Left ventricle myocardium inferior (tissue), 1 donor: ENCODE data around the gene RAB3GAP1. TPM values are rescaled to one million over a fixed set of nuclear protein-coding genes. Genes with fewer than 3 reads are reported as not detected.

ENCODE experiments used
- DNase-seq: peaks from one replicate; pipeline ENCODE4 v3.0.0-alpha.2; 2020
- H3K27ac ChIP-seq: fragments of 200-600 bp; replicated peaks from 2 replicates; pipeline ENCODE4 v1.8.0; 2021
- H3K27me3 ChIP-seq: fragments of 200-600 bp; 2 replicates; pipeline ENCODE4 v1.8.0; 2021; ENCODE audit warnings: low read depth
- H3K36me3 ChIP-seq: fragments of 200-600 bp; 2 replicates; pipeline ENCODE4 v1.8.0; 2021
- H3K4me1 ChIP-seq: fragments of 200-600 bp; 2 replicates; pipeline ENCODE4 v1.8.0; 2021
- H3K4me3 ChIP-seq: fragments of 200-600 bp; 2 replicates; pipeline ENCODE4 v1.8.0; 2021; ENCODE audit warnings: mild to moderate bottlenecking, moderate library complexity
- H3K9me3 ChIP-seq: fragments of 200-600 bp; replicated peaks from 2 replicates; pipeline ENCODE4 v1.8.0; 2021
- intact Hi-C: fragments of 100-400 bp; cut with micrococcal nuclease; formaldehyde crosslinking; loops from one replicate; pipeline ENCODE4 v1.11.0; 2022
- total RNA-seq: library from RNA; stranded (reverse); fragmentation: NEBNext Ultra II Directional; extraction: Animal tissue kit (Norgen Biotek cat#: 25700); gene quantifications from one replicate; pipeline ENCODE4 v1.2.1, GENCODE V29; 2021
- TF ChIP-seq, protein P1 (sequence below): fragments of 200-600 bp; IDR thresholded peaks from 2 replicates; pipeline ENCODE4 v1.8.0; 2021; ENCODE audit warnings: antibody characterized with exemption, mild to moderate bottlenecking, borderline replicate concordance
- donor health status: DM: no; HTN: yes; CAD: no; lungs with severe emphysema.

Gene RAB3GAP1
- total RNA-seq, 1 donor from 2014 or later, result 48.6 TPM

DNA sequence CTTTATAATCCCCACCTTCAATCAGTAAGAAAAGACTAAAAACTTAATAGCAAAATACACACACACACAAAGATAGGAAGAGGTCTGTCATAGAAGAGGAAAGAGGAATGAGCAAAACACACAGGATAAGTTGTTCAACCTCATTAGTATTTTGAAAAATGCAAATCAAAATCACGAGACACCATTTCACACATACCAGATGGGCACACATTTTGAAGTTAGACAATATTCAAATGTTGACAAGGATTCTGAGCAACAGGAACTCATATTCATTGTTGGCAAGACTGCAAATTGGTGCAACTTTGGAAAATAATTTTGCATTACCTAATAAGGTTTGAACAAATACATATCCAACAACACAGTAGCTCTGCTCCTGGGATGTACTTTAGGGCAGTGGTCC is 127.6 kb downstream of the RAB3GAP1 start:
- TF ChIP-seq, protein P1, sequence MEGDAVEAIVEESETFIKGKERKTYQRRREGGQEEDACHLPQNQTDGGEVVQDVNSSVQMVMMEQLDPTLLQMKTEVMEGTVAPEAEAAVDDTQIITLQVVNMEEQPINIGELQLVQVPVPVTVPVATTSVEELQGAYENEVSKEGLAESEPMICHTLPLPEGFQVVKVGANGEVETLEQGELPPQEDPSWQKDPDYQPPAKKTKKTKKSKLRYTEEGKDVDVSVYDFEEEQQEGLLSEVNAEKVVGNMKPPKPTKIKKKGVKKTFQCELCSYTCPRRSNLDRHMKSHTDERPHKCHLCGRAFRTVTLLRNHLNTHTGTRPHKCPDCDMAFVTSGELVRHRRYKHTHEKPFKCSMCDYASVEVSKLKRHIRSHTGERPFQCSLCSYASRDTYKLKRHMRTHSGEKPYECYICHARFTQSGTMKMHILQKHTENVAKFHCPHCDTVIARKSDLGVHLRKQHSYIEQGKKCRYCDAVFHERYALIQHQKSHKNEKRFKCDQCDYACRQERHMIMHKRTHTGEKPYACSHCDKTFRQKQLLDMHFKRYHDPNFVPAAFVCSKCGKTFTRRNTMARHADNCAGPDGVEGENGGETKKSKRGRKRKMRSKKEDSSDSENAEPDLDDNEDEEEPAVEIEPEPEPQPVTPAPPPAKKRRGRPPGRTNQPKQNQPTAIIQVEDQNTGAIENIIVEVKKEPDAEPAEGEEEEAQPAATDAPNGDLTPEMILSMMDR, result no peak
- H3K27ac ChIP-seq, result no peak overlapping the region

DNA sequence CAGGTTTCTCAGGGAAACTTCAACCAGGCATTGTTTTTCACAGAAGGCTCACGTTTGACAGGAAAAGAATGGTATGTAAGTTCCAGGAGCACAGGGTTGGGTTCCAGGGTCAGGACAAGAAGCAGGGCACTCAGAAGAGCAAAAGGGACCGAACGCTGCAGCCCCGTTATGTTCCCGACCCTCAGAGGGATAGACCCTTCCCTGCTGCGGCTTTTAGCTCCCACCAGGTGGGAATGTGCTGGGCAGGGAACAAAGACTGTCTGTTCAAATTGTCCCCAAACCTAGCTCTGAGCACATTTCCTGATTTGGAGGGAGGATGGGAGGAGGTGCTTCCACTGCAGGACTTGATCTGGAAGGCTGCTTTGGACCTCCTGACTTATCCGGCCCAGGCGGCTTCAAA is 130.1 kb downstream of the RAB3GAP1 start:
- Histone ChIP-seq H3K4me3 (no peak overlapping the region), H3K36me3 (peaks cover 7% of the 10 kb centered on the region), H3K27me3 (no peaks in the 10 kb centered on the region), H3K27ac (no peak overlapping the region), H3K4me1 (peaks cover 9% of the 10 kb centered on the region), H3K9me3 (peaks cover 5% of the 10 kb centered on the region)
- DNase-seq, result no peak
- TF ChIP-seq, protein P1, result no peak
- intact Hi-C loops, result no loop called here

More for the DNA sequence above, 127.6 kb downstream of the RAB3GAP1 start:
- intact Hi-C loops, result no loop called here
- Histone ChIP-seq H3K27me3 (no peaks in the 10 kb centered on the region), H3K9me3 (peaks cover 10% of the 10 kb centered on the region), H3K4me1 (no peaks in the 10 kb centered on the region), H3K36me3 (peaks cover 31% of the 10 kb centered on the region), H3K4me3 (no peak overlapping the region)
- no peak for DNase-seq

DNA sequence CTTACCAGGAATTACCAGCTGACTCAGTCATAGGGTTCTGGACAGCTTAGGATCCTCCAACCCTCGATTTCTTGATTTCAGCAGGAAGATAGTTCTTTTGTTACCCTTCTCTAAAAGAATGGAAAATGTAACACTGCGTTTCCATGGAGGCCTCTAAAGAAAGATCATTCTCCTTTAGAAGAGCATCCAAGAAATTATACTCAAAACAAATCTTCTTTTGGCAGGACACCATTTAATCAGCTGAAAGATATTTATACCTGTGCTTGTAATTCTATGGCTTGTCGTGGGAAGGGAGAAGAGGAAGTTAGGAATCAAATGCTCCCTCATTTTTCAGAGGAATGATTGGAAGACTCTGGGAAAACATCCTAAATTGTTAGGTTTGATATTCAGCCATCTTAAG is 130.5 kb downstream of the RAB3GAP1 start:
- DNase-seq, result no peak
- intact Hi-C loops, result no loop called here
- TF ChIP-seq, protein P1, result no peak
- Histone ChIP-seq H3K36me3 (peaks cover 3% of the 10 kb centered on the region), H3K4me3 (no peak overlapping the region), H3K27me3 (no peaks in the 10 kb centered on the region), H3K27ac (no peak overlapping the region), H3K4me1 (peaks cover 9% of the 10 kb centered on the region), H3K9me3 (peaks cover under 1% of the 10 kb centered on the region)

DNA sequence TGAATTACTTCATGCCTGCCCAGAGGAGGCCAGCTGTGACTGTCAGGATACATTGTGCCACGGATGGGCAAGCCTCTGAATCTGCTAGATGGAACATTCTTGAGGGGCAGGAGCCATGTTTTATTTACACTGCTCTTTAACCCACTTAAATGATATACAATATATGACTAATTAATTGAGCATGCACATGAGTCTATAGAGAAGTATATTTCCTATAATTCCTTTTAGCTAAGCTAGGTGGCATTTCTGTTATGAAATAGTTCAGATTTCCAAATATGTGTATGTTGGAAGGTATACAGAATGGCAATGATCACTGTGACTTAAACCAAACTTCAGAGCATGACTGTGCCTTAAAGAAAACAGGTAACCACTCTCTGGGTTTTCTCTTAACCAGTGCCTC is 131.7 kb downstream of the RAB3GAP1 start:
- H3K36me3 ChIP-seq, result no peaks in the 10 kb centered on the region
- no peak overlapping the region for H3K4me3 ChIP-seq
- intact Hi-C loops, result no loop called here
- DNase-seq, result no peak
- peaks cover 9% of the 10 kb centered on the region for H3K4me1 ChIP-seq
- H3K27me3 ChIP-seq, result no peaks in the 10 kb centered on the region
- TF ChIP-seq, protein P1, result no peak
- H3K9me3 ChIP-seq, result no peaks in the 10 kb centered on the region
- no peak overlapping the region for H3K27ac ChIP-seq

DNA sequence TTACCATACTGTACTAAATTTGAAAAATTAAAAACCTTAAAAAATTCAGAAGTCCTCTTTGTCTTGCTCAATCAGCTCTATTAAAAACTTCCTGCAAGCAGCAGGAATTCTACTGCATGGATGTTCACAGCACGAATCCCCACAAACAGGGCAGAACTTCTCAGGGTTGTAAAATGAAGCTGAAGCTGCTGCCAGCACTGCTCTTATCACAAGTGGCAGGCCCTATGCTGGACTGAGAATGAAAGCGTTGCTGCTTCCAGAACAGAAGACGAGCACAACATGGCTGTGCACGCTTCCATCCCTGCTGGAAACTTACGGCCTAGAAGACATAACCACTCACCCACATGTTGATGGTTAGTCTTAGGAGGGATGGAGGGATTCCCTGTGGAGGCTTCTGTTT is 134.0 kb downstream of the RAB3GAP1 start:
- peaks cover 9% of the 10 kb centered on the region for H3K4me1 ChIP-seq
- H3K9me3 ChIP-seq, result peaks cover 21% of the 10 kb centered on the region
- intact Hi-C loops, result no loop called here
- no peak for DNase-seq
- no peaks in the 10 kb centered on the region for H3K36me3 ChIP-seq
- TF ChIP-seq, protein P1, result no peak
- no peak overlapping the region for H3K27ac ChIP-seq
- H3K4me3 ChIP-seq, result no peak overlapping the region
- H3K27me3 ChIP-seq, result no peaks in the 10 kb centered on the region

DNA sequence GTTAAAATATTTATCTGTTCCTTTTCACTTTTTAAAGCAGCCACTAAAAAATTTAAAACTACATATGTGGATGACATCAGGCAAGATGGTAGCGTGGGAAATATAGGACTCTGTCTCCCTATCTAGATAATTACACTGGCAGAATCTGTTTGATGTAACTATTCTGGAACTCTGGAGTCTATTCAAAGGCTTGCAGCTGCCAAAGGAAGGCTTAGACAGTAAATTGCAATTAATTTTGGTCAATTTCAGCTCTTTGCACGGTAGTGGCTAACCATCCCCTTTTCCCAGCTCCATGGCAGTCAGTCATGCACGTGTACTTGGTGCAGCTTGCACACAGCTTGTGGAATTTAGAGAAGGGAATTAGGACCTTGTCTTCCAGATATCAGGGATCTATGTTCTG is 135.2 kb downstream of the RAB3GAP1 start:
- no peak overlapping the region for H3K27ac ChIP-seq
- H3K27me3 ChIP-seq, result no peaks in the 10 kb centered on the region
- TF ChIP-seq, protein P1, result no peak
- peaks cover 31% of the 10 kb centered on the region for H3K9me3 ChIP-seq
- intact Hi-C loops, result no loop called here
- no peak for DNase-seq
- peaks cover 9% of the 10 kb centered on the region for H3K4me1 ChIP-seq
- H3K36me3 ChIP-seq, result no peaks in the 10 kb centered on the region
- H3K4me3 ChIP-seq, result no peak overlapping the region
